Stimulated activated CD8-positive, alpha-beta memory T cell treated with anti-CD3 and anti-CD28 coated beads, Interleukin-4, amount 100 ng/mL, for 48 hours (primary cell): ENCODE results near the gene LGALS4.
"Not testable (repeated sequence)": the region's sequence is repeated elsewhere in the genome, so short reads cannot be mapped to it uniquely, and the experiment has no call there.

ENCODE experiments used
- DNase-seq: peaks from one replicate; pipeline ENCODE4 v3.0.0-alpha.2; 2020

The LGALS4 gene

GRCh38 chr19:38817081-38817480, 4.3 kb upstream of the LGALS4 start:
- no peak for DNase-seq

DNA sequence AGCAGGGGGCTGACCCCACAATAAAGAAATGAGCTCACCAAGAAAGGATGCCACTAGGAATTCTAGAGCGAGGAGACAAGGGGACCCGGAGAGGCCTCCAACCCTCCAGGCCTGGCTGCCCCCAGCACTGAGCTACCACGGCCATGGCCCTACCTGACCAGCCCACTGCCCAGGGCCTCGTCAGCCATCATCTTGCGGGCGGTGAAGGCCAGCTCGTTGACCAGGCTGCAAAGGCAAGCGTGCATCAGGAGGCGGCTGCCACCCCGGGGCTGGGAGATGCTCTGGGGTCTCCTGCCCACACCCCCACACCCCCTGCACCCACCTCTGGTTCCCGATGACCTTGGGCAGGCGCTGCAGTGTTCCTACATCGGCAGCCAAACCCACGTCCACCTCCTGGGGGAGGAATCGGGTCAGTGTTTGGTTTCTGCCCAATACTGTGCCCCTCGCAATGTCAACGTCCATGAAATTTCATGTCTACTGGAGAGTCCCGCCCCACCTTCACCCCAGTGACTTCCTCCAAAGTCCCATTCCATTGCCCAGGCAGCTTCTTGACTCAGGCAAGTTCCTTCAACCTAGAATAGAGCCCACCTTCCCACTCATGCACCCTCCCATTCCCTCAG, 3.5 kb upstream of the LGALS4 start:
- no peak for DNase-seq

DNA sequence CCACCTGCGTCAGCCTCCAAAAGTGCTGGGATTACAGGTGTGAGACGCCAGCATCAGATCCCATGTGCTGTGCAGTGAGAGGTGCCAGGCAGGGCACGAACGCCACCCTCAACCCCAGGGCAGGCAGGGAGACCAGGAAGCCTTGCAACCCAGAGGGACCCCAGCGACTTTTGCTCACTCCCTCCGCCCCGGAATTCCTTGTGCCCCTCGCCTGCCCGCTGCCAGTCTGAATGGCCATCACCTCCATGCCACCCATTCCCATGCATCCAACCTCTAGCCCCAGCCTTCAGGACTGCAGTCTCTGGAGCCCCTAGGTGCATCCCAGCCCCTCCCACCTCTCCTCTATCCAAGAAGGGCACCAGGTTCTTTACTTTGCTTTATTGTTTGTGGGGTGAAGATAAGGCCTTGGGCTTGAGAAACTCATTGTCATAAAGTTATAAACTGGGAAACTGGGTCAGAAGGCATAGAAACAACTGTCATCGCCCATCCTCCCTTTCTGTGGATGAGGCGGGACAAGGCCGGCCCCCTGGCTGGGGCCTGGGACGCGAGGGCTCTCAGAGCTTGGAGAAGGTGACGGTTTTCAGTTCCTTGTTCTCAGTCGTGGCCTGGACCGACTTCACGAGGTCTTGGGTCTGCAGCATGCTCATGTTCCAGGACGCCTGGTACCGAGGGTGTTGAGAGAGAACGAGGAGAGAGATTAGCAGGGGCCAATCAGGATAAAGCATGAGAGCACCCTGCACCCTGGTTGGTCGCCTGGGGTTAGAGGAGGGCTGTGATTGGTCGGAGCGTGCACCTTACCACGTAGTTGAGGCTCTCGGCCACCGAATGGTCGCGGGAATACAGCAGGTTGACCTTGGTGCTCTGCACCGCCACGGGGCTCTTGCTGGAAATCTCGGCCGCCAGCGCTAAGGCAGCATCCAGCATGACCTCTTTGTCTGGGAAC, 2.6 kb upstream of the LGALS4 start:
- no peak for DNase-seq

GRCh38 chr19:38813932-38814331, 1.2 kb upstream of the LGALS4 start:
- DNase-seq, result not testable (repeated sequence)

- DNase-seq, result no peak
These were observed 578 bp upstream of the LGALS4 start for GRCh38 chr19:38813323-38813722.

DNA sequence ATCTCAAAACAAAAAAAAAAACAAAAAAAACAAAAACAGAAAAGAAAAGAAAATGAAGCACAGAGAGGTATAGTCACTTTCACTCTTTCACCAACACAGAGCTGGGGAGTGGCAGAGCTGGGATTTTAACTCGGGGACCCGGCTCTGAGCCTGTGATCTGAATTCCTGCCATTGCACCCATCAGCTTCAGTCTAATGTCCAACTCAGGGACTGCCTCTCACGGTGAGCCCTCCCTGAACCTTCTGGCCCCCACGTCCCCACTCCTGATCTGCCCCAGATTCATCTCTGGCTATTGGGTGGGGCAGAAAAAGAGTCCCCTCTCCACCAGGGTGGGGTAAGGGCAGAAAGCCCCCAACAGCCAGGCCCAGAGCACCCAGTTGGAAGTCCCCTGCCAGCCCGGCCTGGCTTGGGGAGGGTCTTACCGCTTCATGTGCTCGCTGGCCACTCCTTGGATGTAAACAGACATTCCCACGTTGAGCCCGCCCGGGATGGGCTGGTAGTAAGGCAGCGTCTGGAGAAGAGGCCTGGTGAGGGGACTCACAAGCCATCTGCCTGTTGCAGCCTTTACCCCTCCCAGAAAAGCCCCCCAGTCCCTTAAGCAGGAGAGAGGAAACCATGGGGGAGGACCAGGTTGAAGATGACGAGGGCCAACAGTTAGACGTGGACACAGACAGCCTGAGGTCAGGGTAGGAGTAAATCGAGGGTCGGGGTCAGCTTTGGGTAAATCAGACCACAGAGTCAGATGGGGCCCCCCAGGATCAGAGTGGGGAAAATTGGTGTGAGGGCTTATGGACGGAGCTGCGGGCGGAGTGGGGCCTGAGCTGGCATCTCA, 520 bp downstream of the LGALS4 start:
- DNase-seq, result no peak

GRCh38 chr19:38809592-38810252, 3.0 kb downstream of the LGALS4 start:
- DNase-seq, result no peak

DNA sequence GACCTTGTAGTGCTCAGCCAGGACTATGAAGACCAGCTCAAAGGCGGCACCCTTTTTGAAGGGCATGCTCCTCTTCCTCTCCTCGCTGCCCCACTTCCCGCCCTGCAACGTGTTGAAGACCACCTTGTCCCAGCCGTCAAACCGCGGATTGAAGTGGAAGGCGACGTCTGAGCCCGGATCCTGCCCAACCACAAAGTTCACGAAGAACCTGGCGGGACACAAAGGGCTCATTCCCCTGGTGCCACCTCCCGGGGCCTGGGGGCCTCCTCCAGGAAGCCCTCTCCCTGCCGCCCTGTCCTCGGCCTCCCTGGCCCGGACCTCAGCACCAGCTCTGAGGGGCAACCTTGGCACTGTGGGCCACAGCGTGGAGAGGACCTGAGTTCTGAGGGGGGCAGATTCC, 4.0 kb downstream of the LGALS4 start:
- DNase-seq, result no peak

DNA sequence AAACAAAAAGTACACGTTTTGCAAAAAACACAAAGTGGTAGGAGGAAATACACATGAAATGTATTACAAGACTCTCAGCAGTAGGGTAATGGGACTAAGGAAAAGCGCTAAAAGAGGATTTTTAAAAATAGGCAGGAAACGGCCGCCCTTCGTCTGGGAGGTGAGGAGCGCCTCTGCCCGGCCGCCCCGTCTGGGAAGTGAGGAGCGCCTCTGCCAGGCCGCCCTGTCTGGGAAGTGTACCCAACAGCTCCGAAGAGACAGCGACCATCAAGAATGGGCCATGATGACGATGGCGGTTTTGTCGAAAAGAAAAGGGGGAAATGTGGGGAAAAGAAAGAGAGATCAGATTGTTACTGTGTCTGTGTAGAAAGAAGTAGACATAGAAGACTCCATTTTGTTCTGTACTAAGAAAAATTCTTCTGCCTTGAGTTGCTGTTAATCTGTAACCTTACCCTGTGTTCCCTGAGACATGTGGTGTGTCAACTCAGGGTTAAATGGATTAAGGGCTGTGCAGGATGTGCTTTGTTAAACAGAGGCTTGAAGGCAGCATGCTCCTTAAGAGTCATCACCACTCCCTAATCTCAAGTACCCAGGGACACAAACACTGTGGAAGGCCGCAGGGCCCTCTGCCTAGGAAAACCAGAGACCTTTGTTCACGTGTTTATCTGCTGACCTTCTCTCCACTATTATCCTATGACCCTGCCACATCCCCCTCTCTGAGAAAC, 5.2 kb downstream of the LGALS4 start:
- not testable (repeated sequence) for DNase-seq

- no peak for DNase-seq
These were observed 6.4 kb downstream of the LGALS4 start for GRCh38 chr19:38806371-38806770.

DNA sequence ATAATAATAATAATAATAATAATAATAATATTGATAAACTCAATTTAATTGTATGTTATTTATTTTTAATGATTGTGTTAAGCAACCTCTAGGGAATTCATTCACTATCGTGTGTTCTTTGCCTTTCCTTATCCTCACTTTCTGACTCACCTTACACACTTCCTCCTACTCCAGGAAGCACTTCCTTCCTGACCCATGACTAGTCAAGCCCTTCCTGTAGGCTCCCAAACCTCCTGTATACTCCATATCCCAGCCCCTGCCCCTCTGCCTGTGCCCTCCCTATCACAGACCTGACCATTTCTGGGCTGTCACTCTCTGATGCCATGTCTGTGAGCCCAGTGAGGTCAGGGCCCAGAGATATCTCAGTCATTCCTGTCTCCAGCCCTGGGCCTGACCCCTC, 7.6 kb downstream of the LGALS4 start:
- no peak for DNase-seq

GRCh38 chr19:38803543-38803942, 9.2 kb downstream of the LGALS4 start:
- no peak for DNase-seq

DNA sequence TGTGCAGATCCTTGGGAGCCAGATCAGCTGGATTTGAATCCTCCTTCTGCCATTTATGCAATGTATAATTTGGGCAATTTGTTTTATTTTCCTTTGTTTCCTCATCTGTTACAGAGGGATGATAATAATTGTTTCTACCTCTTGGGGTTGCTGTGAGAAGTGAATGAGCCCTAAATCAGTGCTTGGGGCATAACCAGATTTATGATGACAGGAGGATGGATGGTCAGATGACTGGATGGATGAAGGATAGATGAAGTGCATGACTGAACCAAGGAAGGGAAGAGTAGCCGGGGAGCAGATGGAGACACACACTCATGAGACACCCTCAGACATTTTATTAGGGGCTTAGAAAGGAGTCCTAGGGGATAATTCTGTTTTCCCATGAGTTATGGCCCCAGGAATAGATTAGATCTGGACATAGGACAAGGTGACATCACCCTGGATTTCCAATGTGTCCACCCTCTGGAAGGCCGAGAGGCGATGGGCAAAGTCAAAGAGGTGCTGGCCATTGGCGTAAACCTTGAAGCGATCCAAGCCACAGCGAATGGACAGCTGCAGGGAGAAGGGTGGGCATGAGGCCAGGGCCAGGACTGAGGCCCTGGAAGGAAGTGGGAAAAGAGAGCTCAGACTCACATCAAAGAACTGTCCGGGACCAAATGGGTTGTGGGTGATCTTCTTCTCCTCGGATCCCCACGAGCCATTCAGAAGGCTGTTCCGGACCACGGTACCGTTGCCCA, 11.2 kb downstream of the LGALS4 start:
- no peak for DNase-seq

- DNase-seq, result no peak
These were observed 12.0 kb downstream of the LGALS4 start for GRCh38 chr19:38800577-38801347.

DNA sequence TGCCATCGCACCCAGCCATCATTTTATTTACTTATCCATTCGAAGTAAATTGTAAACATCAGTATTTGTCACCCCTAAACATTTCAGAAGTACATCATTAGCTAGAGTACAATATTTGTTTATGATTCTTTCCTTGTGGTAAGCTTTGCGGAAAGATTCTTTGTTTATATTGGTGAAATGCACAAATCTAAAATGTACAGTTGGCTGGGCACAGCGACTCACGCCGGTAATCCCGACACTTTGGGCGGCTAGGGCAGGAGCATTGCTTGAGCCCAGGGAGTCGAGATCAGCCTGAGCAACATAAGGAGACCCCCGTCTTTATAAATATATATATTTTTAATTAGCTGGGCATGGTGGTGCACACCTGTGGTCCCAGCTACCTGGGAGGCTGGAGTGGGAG, 13.6 kb downstream of the LGALS4 start:
- DNase-seq, result no peak

DNA sequence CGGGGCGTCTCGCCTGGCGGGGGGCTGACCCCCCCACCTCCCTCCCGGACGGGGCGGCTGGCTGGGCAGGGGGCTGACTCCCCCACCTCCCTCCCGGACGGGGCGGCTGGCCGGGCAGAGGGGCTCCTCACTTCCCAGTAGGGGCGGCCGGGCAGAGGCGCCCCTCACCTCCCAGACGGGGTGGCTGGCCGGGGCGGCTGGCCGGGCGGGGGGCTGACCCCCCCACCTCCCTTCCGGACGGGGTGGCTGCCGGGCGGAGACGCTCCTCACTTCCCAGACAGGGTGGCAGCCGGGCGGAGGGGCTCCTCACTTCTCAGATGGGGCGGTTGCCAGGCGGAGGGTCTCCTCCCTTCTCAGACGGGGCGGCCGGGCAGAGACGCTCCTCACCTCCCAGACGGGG, 15.0 kb downstream of the LGALS4 start:
- not testable (repeated sequence) for DNase-seq

DNA sequence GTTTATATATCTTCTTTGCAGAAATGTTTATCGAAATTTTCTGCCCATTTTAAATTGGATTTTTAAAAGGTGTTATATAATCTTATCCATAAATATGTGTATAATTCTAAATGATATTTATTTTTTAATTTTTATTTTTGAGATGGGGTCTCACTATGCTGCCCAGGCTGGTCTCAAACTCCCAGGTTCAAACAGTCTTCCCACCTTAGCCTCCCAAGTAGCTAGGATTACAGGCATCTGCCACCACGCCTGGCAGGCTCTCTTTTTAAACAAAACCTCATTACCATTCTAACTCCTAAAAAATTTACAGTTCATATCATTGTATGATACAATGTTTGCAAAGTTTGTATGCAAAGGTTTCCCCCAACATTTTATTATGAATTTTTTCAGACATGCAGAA, 16.6 kb downstream of the LGALS4 start:
- no peak for DNase-seq

GRCh38 chr19:38795549-38795948, 17.2 kb downstream of the LGALS4 start:
- DNase-seq, result no peak

DNA sequence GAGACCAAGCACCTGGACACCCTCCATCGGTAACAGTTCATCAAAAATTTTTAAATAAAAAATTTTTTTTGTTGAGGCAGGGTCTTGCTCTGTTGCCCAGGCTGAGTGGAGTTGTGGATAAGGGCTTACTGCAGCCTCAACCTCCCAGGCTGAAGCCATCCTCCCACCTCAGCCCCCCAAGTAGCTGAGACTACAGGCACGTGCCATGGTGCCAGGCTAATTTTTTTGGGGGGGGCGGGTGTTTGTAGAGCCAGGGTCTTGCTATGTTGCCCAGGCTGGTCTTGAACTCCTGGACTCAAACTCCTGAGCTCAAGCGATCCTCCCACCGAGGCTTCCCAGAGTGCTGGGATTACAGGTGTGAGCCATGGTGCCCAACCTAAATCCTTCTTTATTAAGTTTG, 19.1 kb downstream of the LGALS4 start:
- DNase-seq, result no peak

DNA sequence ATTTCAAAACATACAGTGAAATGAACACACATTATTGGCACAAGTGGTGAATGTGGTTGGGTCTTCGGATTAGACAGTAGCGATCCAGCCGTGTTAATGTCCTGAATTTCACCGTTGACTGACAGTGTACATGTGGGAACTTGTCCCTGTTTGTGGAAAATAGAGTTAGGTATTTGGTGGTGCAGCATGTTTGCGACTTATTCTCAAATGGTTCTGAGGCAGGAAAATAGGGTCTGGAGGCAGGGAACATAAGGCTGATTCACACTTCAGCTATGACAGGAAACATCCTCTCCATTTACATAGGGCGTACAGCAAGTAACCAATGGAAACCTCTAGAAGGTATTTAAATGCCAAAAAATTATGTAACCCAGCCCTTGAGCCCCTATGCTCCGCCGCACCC, 19.6 kb downstream of the LGALS4 start:
- no peak for DNase-seq
